Heart left ventricle (tissue), 16 donors: ENCODE measurements around the gene PRDM7. TPM values are rescaled to one million over a fixed set of nuclear protein-coding genes. Genes with fewer than 3 reads are reported as not detected.

Experiments used
- ATAC-seq, 4 donors: fragments of 200-7000 bp; cut with Tn5 transposase; one replicate each; pipeline ENCODE4 v1.9.1; 2020 to 2022; ENCODE audit warnings: moderate library complexity in 4 of 4, mild to moderate bottlenecking in 3 of 4, moderate number of reproducible peaks in 1 of 4
- DNase-seq, 5 donors: peaks; one replicate each; pipeline ENCODE4 v3.0.0-alpha.2; 2020
- H3K27ac ChIP-seq, 12 donors: fragments of 200-600 bp; sonication (generic) in 4 of 12; one replicate each; pipeline versions ENCODE4 v1.5.0 to v1.8.0; 2016 to 2022; ENCODE audit warnings: mild to moderate bottlenecking in 2 of 12
- H3K27me3 ChIP-seq, 9 donors: fragments of 200-600 bp; sonication (generic) in 2 of 9; one replicate each; pipeline versions ENCODE4 v1.5.1 to v1.8.0; 2016 to 2022; ENCODE audit warnings: mild to moderate bottlenecking in 3 of 9
- H3K36me3 ChIP-seq, 9 donors: fragments of 200-600 bp; sonication (generic) in 2 of 9; one replicate each; pipeline versions ENCODE4 v1.5.0 to v1.8.0; 2018 to 2022; ENCODE audit warnings: mild to moderate bottlenecking in 2 of 9
- H3K4me1 ChIP-seq, 12 donors: fragments of 200-600 bp; sonication (generic) in 4 of 12; one replicate each; pipeline versions ENCODE4 v1.5.0 to v1.8.0; 2016 to 2022; ENCODE audit warnings: mild to moderate bottlenecking in 3 of 12
- H3K4me3 ChIP-seq, 12 donors: fragments of 200-600 bp; sonication (generic) in 4 of 12; one replicate each; pipeline versions ENCODE4 v1.5.0 to v1.8.0; 2017 to 2022; ENCODE audit warnings: mild to moderate bottlenecking in 9 of 12, moderate library complexity in 4 of 12
- H3K9me3 ChIP-seq, 12 donors: fragments of 200-600 bp; sonication (generic) in 4 of 12; one replicate each; pipeline versions ENCODE4 v1.5.0 to v1.8.0; 2016 to 2022; ENCODE audit warnings: mild to moderate bottlenecking in 1 of 12
- CTCF ChIP-seq, 12 donors: fragments of 200-600 bp; sonication (generic) in 4 of 12; IDR thresholded peaks; one replicate each; pipeline versions ENCODE4 v1.5.0 to v1.8.0; 2018 to 2022; ENCODE audit warnings: antibody characterized with exemption in 12 of 12, mild to moderate bottlenecking in 5 of 12
- POLR2A ChIP-seq, 2 donors: fragments of 450-650 bp; IDR thresholded peaks; one replicate each; pipeline ENCODE4 v1.6.1; 2017; ENCODE audit warnings: antibody characterized with exemption in 2 of 2, mild to moderate bottlenecking in 2 of 2, moderate library complexity in 2 of 2
- WGBS, 4 donors: extraction: QIAGEN DNeasy Blood & Tissue Kit in 2 of 4; methylation state at CpG; one replicate each; pipeline versions ENCODE4 v1.1.5 to v1.1.7; 2013 to 2018; 5-methylcytosine and 5-hydroxymethylcytosine counted together
- intact Hi-C, 10 donors: fragments of 100-400 bp; cut with DNase I; formaldehyde crosslinking; loops; one replicate each; pipeline versions ENCODE4 v1.11.1 to v1.14.2; 2022
- polyA plus RNA-seq, 2 donors: library from polyadenylated mRNA; stranded (reverse); fragments of 200-250 nt; gene quantifications; one replicate each; pipeline ENCODE4 v1.2.3, GENCODE V29; 2013
- total RNA-seq, 9 donors: library from RNA; depleted of rRNA in 2 of 9; stranded (reverse); fragments of >200 nt in 2 of 9; fragmentation: NEBNext Ultra II Directional in 3 of 9; extraction: Animal tissue kit (Norgen Biotek cat#: 25700) in 3 of 9; gene quantifications; one replicate each; pipeline versions ENCODE4 v1.1.0 to v1.2.4, GENCODE V29; 2016 to 2023
- donor health status: ischemic (EF 13 %, LVEDD 7.1; RV severe dilation, severe dysfunction).
- donor health status: healthy with polysubstance abuse.
- donor health status: DM: no; HTN: yes; CAD: no.
- donor health status: DM: no; HTN: no; CAD: no.
- donor health status: ischemic (EF 25% LVEDD 6.9; RV normal size, moderate dysfunction).
- donor health status: ischemic (EF 25% LVEDD 5.7; RV mildly dilated, moderate dysfunction).
- donor health status: healthy.
- donor health status: DM: yes; HTN: yes; CAD: no.
- donor health status: ischemic (EF 35%, LVEDD 5.7; RV mildly dilated, moderate dysfunction).
- donor health status: nonischemic (EF 11% LVEDD 7.7; RV severe dilation, severe dysfunction).
- donor health status: DM: yes; HTN: yes; CAD: no.
- donor health status: PGD.
- donor health status: ischemic (EF 29% LVEDD 5.4; RV normal size, mild dysfunction).
- donor health status: nonischemic (EF 23%, LVEDD 6.1; RV moderate dilation, normal function).

The PRDM7 gene
- total and polyA plus RNA-seq, 11 donors = not detected

DNA sequence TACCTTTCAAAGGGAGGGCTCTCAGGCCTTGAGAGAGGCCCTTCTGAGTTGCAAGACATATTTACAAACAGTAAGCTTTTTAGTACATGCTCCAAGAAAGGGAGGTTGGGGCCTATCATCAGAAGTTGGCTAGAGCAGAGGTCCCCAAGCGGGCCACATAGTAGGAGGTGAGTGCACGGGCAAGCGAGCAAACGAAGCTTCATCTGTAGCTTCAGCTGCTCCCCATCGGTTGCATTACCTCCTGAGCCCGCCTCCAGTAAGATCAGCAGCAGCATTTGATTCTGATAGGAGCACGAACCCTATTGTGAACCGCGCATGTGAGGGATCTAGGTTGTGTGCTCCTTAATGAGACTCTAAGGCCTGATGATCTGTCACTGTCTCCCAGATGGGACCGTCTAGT is 26.2 kb downstream of the PRDM7 start:
- Histone ChIP-seq H3K4me3 (no peak overlapping the region), H3K27ac (no peak overlapping the region), H3K9me3 (peaks cover 0 to 18% (median 10%) of the 10 kb centered on the region in 12 donors), H3K4me1 (peaks cover 0 to 15% (median 11%) of the 10 kb centered on the region in 12 donors), H3K27me3 (peaks cover 0 to 14% (median 6%) of the 10 kb centered on the region in 9 donors), H3K36me3 (no peaks in the 10 kb centered on the region)
- TF ChIP-seq CTCF (IDR thresholded peaks at IDR 0.05) = no peak
- no peak for TF ChIP-seq POLR2A (IDR thresholded peaks at IDR 0.05)
- intact Hi-C loops = no loop called here
- ATAC-seq (no peak), DNase-seq (no peak)
- 76 to 86% (median 83%) methylated on average over 10 of the region's 10 CpGs for WGBS, 4 donors

- no peak for ATAC-seq
- WGBS, 4 donors = 88 to 91% (median 90%) methylated on average over 19 of the region's 19 CpGs
- TF ChIP-seq POLR2A (IDR thresholded peaks at IDR 0.05) (no peak), CTCF (IDR thresholded peaks at IDR 0.05) (no peak)
These were observed 28.3 kb downstream of the PRDM7 start for GRCh38 chr16:90048737-90049330.

GRCh38 chr16:90048347-90048722 is 28.8 kb downstream of the PRDM7 start:
- intact Hi-C loops = no loop called here
- H3K4me1 ChIP-seq = peaks cover 0 to 15% (median 11%) of the 10 kb centered on the region in 12 donors
- H3K9me3 ChIP-seq = no peaks in the 10 kb centered on the region
- no peak for ATAC-seq
- TF ChIP-seq CTCF (IDR thresholded peaks at IDR 0.05) = no peak
- TF ChIP-seq POLR2A (IDR thresholded peaks at IDR 0.05) = no peak
- H3K27ac ChIP-seq = no peak overlapping the region
- peaks cover 0 to 14% (median 6%) of the 10 kb centered on the region in 9 donors for H3K27me3 ChIP-seq
- H3K36me3 ChIP-seq = peaks cover 0 to 9% (median 5%) of the 10 kb centered on the region in 9 donors
- DNase-seq = no peak
- no peak overlapping the region for H3K4me3 ChIP-seq
- 71 to 79% (median 74%) methylated on average over 12 of the region's 12 CpGs for WGBS, 4 donors

More at GRCh38 chr16:90048737-90049330, 28.3 kb downstream of the PRDM7 start:
- Histone ChIP-seq H3K27me3 (peaks cover 0 to 14% (median 6%) of the 10 kb centered on the region in 9 donors), H3K27ac (no peak overlapping the region), H3K9me3 (peaks cover 0 to 3% (median under 1%) of the 10 kb centered on the region in 12 donors), H3K36me3 (peaks cover 0 to 5% (median 0%) of the 10 kb centered on the region in 9 donors), H3K4me1 (peaks cover 0 to 15% (median 11%) of the 10 kb centered on the region in 12 donors), H3K4me3 (no peak overlapping the region)
- intact Hi-C loops = no loop called here
- no peak for DNase-seq

DNA sequence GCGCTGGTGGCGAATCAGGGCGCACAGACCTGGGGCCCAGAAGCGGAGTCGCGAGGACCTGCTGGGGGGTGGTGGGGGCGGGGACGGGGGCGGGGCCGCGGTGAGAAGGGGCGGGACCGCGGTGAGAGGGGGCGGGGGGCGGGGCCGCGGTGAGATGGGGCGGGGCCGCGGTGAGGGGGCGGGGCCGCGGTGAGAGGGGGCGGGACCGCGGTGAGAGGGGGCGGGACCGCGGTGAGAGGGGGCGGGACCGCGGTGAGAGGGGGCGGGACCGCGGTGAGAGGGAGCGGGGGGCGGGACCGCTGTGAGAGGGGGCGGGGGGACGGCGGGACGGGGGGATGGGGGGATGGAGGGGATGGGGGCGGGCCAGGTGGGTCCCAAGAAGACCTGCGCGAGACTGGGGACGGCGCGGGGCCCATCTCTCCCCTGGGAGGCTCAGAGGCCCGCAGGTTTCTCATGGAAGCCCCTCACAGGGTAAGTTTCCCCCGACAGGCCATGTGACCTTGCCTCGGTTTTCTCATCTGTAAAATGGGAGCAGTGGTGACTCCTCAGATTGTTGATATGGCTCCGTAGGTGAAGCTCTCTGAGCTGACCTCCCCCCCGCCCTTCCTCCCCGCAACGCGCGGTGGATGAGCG is 29.3 kb downstream of the PRDM7 start:
- H3K9me3 ChIP-seq = no peaks in the 10 kb centered on the region
- no peak for ATAC-seq
- H3K36me3 ChIP-seq = peaks cover 0 to 14% (median 10%) of the 10 kb centered on the region in 9 donors
- 15 to 54% (median 34%) methylated on average over 15 to 55 of the region's 59 CpGs for WGBS, 4 donors
- H3K27ac ChIP-seq = peak overlapping the region in 1 of 12 donors; percentile 31
- no peak for DNase-seq
- H3K27me3 ChIP-seq = peaks cover 0 to 14% (median 6%) of the 10 kb centered on the region in 9 donors
- peak overlapping the region in 11 of 12 donors; percentile 22 to 52 (median 45) for H3K4me3 ChIP-seq
- intact Hi-C loops = no loop called here
- no peak for TF ChIP-seq CTCF (IDR thresholded peaks at IDR 0.05)
- no peak for TF ChIP-seq POLR2A (IDR thresholded peaks at IDR 0.05)
- H3K4me1 ChIP-seq = peaks cover 0 to 15% (median 11%) of the 10 kb centered on the region in 12 donors
